SIG-M5 treated with dmso at 0.1 percent for 504 hours (cell line): ENCODE results near the gene EYS.
A peak's percentile ranks its signal among the peaks of the same experiment; 100 is the strongest.

Experiments used
- DNase-seq: peaks from one replicate; lab custom pipeline; 2025; ENCODE audit not compliant: unreplicated experiment; lab: John Stamatoyannopoulos, UW

Gene EYS

GRCh38 chr6:64672131-64672530 is 1034.9 kb downstream of the EYS start:
- DNase-seq = peak; percentile 62

DNA sequence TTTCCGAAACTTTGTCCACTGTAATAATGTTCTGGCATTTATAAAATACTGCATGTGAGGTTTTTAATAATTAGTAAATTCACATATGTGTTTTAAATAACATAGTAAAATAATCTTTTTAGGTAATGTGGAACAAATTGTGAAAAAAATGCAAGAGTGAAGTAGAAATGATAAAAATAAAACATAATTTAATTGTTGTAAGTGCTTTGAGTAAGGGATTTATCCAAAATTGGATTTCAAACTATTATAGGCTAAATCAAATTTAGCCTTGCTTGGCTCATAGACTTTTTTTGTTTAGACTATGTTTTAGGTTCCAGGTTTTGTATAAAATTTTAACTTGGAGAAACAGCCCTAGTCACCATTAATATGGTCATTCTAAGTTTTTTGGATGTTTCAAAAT is 1041.9 kb downstream of the EYS start:
- no peak for DNase-seq

DNA sequence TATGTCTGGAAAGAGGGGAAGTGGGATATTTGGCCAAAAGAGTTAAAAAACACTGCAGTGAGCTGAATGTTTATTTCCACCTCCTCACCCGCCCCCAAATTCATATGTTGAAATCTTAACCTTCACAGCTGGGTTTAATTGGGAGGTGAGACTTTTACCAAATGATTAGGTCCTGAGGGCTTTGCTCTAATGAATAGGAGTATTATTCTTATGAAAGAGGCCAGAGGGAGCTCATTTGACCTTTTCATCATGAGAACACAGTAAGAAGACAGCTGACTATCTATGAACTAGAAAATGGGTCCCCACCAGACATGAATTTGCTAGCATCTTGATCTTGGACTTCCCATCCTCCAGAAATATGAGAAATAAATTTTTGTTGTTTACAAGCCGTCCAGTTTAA is 1042.5 kb downstream of the EYS start:
- DNase-seq = no peak

DNA sequence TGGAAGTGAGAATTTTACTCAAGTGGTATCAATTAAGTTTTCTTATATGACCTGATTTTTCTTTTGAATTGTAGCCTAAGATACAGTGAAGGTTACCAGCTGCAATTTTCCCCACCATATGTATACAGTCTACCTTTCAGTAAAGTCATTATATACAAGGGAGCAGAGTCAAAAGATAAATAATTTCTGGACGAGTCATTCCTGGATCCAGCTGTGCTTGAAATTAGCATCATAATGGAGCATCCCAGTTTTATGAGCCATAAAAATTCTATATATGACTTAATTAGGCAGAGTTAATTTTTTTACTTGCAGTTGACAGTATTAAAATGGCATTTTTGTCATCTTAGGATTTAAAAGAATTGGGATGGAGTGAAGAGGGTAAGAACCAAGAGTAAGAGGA is 1063.0 kb downstream of the EYS start:
- DNase-seq = no peak

- DNase-seq = no peak
Observed at GRCh38 chr6:64630901-64631300, 1076.1 kb downstream of the EYS start.

- no peak for DNase-seq
Observed at GRCh38 chr6:64622944-64623343, 1084.1 kb downstream of the EYS start.

DNA sequence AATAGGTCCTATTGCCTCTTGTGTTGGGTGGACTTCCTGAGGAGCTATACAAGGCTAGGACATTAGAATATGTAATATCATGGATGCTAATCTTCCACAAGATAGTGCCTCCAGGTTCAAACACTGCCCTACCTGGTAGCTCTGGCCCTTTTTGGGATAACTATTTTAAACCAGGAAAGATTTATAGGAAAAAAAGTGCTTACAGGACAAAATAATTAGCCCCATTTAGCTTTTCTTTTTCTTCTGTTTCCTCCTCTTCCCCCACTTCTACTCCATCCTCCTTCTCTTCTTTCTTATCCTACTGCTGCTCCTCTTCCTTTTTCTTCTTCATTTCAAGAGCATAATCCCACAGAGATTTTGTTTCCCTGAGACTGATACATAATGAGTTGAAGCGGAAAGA is 1104.0 kb downstream of the EYS start:
- DNase-seq = no peak

DNA sequence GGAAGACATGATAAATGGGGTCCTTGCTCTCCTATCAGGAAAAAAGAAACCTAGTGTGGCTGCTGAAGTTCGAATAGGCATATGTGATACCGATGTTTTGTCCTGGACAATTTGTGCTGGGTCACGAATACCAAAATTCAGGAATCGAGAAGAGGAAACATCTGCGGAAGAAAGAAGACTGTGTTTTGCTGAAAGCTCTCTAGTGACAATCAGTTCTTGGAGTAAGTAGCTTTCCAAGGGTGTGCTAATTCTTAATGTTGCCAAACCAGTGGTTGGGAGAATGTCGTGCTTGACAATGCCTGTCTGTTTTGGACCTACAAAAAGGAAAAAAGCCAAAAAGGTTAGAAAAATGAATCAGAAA is 1115.4 kb downstream of the EYS start:
- no peak for DNase-seq

- DNase-seq = no peak
Observed at GRCh38 chr6:64590965-64591675, 1115.9 kb downstream of the EYS start.

DNA sequence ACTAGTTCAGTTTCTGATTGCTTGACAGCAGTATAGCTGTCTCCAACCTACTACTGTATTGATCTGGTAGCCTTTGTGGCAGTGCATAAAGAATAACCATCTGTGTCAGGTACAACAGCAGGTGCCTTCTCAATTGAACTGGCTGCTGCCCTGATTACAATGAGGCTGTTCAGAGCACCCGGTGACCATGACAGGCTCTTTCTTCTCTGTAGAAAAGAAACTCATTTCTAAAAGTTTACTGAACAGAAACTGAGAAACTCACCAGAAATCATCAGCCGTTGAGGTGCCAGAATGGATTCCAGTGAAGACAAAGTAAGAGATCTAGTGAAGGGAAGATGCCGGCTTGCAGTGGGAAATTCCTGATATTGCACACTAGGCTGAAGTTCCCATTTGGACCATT is 1117.1 kb downstream of the EYS start:
- DNase-seq = no peak

DNA sequence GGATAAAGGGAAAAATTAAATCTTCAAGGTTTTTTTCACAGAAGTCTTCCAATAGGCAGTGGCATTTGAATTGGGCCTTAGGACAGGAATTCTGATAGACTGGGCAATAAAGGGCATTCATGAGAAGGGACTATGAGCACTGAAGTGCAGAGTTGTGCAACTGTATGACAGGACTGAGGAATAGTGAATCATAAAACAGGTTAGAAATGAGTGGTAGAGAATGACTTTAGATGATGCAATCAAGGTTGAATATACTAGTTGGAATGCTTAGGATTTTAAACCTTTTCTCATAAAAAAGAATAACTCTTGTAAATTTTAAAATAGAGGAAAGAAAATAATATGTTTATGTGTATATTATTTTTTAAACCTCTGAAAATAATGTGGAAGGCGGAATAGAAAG is 1126.7 kb downstream of the EYS start:
- DNase-seq = no peak

- DNase-seq = no peak
Observed at GRCh38 chr6:64553249-64553786, 1153.7 kb downstream of the EYS start.

DNA sequence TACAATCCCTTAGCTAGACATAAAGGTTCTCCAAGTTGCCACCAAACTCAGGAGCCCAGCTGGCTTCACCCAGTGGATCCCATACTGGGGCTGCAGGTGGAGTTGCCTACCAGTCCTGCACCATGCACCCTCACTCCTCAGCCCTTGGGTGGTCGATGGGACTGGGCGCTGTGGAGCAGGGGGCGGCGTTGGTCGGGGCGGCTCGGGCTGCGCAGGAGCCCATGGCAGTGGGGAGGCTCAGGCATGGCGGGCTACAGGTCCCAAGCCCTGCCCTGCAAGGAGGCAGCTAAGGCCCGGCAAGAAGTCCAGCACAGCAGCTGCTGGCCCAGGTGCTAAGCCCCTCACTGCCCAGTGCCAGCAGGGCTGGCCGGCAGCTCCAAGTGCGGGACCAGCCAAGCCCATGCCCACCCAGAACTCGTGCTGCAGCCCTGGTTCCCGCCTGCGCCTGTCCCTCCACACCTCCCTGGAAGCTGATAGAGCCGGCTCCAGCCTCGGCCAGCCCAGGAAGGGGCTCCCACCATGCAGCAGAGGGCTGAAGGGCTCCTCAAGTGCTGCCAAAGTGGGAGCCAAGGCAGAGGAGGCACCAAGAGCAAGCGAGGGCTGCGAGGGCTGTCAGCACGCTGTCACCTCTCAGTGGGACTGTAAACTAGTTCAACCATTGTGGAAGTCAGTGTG is 1159.3 kb downstream of the EYS start:
- no peak for DNase-seq

DNA sequence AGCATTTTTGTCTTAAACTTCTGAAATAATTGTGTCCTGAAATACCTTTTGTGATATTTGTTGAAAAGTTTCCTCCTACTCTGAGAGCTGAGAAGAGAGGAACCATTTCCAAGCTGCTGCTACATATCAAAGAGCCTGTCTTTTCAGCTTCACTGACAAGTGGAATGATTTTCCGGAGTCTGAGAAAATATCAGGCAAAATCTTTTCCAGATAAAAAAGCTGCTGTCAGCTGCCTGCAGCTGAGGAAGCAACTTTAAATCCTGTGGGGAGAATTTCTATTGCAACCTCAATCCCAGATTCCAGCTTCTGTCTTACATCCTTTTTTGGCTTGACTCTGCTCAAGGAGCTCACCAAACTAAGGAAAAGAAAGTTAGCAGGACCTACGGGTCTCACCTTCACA is 1167.1 kb downstream of the EYS start:
- DNase-seq = no peak

DNA sequence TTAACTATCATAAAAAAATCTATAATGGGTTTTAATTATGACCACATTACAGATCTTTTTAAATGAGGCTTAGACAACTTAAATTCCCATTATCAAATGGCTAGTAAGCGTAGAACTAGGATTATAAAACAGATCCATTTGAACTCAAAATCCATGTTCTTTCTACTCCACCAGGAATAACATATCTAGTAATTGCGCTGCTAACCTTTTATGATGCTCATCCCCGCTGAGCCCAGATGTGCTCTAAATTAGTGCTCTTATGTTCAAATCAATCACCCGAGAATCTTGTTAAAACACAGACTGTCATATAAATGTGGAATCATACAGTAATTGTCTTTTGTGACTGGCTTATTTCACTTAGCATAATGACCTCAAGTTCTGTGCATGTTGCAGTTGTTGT is 1168.3 kb downstream of the EYS start:
- DNase-seq = no peak

DNA sequence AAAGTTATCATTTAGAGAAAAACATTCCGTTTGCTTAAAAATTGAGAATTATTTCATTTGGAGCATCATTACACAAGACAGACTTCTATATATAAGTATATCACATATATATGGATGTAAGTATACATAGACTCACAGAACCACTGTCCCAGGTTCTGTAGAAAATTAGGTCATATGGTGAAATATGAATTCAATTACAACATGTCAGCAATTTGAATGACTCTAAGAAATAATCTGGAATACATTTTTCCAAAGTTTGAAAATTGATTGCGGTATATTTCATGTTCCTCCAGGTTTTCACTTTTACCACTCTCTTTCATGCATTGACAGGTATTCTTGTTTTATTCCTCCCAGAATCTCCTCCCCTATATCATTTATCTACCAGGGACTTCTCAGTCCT is 1179.1 kb downstream of the EYS start:
- no peak for DNase-seq

GRCh38 chr6:64522859-64523258 is 1184.2 kb downstream of the EYS start:
- no peak for DNase-seq

- DNase-seq = peak; percentile 6
Observed at GRCh38 chr6:64520050-64520449, 1187.0 kb downstream of the EYS start.

- no peak for DNase-seq
Observed at GRCh38 chr6:64516393-64516792, 1190.6 kb downstream of the EYS start.

DNA sequence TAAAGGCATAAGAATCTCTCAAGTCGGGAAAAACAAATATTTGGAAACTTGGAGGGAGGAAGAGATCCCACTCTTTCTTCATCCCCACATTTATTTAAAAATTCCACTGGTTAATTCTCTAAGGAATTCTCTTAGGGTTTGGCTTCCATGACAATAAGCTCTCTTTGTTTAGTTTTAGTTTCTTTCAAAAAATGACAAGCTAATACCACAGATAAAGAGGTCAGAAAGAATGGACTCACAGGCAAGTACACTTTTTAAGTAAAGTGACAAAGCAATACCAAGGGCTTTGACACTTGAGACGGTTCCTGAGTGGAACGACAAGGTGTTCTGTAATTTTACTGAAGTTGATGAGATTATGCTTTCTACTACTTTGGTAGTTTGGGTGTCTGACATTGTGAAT is 1199.4 kb downstream of the EYS start:
- DNase-seq = no peak

GRCh38 chr6:64505312-64505711 is 1201.7 kb downstream of the EYS start:
- DNase-seq = no peak

DNA sequence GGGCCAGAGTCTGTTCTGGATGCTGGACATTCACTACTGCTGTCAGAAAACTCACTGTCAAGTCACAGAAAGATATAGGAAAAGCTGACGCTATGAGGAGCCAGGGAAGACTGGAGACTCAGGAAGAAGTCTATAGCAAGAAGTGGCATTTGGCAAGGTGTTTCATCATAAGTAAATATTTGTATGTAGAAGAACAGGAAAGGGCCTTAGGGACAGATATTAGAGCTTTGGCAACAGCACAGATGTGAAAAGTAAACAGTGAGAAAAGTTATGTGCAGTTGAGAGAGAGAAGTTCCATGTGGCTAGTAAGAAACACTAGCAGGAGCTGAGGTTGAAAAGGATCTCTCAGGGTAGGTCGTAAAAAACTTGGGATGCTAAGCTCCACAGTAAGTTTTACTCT is 1202.5 kb downstream of the EYS start:
- DNase-seq = peak; percentile 7

- DNase-seq = no peak
Observed at GRCh38 chr6:64502801-64503200, 1204.2 kb downstream of the EYS start.
